HCEC 1CT (cell line): ENCODE data around the gene CHD9NB.

Experiments used
- DNase-seq: peaks from one replicate; pipeline ENCODE4 v3.0.0-alpha.2; 2017

CHD9NB gene

DNA sequence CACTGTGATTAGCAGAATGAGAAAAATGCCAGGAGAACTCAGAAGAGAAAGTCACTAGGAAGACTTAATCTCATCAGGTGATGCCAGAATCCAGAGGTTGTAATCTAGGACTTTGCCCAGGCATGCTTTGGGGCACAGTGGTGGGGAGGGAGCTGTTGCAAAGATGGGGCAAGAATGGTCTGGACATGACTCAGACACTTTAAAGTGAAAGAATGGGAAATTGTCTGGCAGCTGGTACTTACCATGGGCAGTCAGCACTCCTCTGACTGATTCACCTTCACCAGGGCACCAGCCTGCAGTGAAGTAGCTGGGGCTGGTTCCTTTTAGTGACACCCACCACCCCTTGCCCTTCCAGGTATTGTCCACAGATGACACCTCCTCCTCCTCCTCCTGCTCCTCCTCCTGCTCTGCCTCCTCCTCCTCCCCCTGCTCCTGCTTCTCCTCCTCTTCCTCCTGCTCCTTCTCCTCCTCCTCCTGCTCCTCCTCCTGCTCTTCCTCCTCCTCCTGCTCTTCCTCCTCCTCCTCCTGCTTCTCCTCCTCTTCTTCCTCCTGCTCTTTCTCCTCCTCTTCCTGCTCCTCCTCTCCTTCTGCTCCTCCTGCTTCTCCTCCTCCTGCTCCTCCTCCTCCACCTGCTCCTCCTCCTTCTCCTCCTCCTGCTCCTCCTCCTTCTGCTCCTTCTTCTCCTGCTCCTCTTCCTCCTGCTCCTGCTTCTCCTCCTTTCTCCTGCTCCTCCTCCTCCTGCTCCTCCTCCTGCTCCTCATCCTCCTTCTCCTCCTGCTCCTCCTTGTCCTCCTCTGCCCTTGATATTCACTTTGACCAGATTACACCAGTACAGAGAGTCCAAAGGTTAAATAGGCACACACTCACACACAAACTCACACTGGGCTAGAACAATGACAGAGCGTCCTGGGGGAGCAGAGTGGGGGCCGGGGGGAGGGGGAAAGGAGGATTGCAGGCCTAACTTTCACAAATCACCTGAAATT is at the start of gene CHD9NB:
Gene CHD9NB, minus strand, starts transcription at position 379 of the 983 bp plus-strand sequence. CDS start 8,739 bp downstream, outside the sequence.
- DNase-seq = peak; percentile 83

DNA sequence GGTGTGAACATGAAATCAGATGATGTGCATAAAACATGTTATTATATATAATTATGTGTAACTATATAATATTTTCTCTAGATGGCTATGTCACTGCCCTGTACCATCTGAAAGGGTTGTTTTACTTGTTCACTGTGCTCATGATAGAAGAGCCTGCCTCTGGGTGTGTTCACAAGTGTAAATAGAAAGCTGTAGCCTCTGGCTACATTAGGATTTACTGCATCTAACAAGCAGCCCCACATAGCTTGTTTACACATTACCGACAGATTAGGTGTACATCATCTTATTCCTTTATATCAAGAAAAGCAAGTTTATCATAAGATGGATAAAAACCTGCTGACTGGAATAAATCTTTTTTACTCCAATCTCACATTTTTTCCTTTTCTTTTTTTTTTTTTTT is 48.2 kb upstream of the CHD9NB start:
- no peak for DNase-seq

DNA sequence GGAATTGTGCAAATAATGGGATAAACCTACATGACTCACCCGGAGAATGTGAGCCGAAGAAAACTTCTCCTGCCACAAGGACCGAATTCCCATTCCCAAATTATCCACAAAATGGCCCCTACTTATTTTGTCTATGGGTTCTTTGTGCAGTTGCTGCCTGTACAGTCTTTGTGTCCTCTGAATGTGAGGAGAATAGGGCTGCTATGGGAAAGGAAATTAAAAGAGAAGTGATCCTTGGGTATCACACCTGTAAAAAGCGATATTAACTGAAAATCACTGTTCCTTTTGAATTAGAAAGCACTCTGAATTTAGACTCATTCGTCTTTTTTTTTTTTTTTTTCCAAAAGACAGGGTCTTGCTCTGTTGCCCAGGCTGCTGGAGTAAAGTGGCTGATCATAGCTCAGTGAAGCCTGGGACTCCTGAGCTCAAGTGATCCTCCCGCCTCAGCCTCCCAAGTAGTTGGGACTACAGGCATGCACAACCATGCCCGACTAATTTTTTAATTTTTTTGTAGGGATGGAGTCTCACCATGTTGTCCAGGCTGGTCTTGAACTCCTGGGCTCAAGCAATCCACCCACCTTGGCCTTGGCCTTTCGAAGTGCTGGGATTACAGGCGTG is 47.5 kb upstream of the CHD9NB start:
- DNase-seq = no peak

DNA sequence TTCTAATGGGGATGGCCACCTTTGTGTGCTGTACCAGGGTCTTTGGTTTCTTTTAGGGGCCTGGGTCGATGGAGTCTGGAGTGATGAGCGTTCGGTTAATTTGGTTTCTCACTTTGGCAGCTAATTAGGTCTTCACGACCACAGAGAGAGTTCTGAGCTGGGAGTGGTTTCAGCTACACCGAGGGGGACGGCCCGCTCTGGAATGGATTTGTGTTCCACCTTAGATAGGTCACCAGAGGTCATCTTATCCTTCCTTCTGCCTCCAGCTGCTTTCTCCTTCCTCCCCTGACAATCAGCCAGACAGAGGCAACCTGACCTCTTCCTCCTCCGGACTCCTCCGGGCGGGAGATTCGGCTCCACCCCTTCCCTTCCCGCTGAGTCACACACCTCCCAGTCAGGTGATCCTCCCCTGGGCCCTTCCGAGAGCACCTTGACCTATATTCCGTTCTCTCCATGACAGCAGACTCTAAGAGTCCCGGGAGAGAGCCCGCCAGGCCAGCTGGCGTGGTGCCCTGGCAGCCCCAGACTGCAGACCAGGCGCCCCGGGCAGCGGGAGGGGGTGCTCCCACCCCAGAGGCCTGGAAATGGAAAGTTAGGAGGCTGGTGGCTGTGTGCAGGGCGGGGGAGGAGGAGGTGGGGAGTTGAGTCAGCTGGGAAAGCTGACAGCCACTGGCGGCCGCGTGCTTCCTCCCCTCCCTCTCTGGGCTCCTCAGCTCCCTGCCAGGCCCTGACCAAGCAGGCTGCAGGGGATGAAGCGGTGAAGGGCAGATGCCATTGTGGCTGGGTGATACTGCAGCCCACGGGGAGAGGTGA is 46.8 kb upstream of the CHD9NB start:
- DNase-seq = peak; percentile 86

DNA sequence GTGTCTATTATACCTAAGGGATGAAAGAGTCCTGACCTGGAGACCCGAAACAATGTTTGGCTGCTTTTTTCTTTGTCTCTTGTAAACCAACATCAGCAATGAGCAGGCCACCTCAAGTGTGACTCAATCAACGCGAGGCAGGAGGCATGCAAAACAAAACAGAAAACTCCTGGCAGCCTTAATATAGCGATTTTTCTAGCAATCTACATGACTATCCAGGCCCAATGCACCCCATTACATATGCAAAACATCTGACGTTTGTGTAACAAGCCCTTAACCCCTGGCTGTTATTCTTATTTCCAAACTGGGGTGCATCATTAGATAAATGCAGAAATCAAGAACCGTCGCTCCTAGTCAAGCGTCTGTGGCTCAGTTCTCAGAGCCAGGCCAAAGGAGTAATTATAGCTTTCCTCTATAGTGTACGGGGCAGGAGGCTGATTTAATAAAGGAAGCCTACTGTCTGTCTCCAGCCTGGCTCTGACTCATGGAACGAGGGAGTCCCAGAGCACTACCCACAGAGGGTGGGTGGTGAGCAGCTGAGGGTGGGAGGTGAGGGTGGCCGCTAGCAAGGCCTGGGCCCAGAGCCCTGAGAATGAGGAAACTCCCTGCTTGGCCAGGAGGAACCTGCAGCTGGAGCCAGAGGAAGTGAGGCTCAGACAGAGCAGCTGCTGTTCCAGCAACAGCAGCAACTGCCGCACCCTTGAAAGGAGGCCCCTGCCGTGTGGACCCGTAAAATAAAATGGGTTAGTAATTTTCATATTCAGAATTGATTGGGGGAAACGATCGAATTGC is 46.0 kb upstream of the CHD9NB start:
- DNase-seq = peak; percentile 92

DNA sequence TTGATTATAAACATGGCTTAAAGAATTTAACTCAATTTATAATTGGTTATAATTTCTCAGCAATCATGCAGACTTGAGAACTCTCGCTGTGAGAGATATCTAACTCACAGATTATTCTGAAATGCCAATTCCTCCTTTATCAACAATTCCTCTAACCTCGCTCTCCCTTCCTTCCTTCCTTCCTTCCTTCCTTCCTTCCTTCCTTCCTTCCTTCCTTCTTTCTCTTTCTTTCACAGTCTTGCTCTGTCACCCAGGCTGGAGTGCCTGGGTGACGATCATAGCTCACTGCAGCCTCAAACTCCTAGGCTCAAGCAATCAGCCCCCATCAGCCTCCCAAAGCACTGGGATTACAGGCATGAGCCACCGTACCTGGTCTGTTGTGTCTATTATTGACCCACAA is 44.5 kb upstream of the CHD9NB start:
- DNase-seq = no peak

DNA sequence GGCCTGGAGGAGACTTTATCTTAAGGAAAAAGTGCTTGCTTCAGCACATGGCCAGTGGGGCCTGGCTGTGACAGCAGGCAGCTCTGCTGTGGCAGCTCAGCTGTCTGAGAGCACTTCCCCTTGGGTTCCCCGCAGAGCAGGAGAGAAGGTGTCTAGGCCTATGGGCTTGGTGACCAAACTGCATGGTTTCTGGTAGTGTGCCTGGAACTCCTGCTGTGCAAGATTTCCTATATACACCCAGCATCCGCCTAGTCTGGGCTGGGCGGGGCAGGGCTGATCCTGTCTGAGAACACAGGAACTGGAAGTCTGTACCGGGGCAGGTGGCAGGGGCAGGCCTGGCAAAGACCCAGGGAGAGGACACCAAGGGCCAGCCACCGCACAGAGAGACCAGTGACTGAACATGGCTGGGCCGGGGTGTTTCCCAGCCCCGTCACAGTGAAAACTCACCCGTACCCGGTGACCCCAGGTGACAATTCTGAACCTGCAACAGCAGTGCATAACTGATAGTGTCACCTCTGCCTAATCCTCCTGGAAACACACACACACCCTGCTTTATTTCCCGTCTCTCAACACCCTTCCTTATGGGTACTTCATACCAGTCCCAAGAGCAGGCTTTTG is 41.4 kb upstream of the CHD9NB start:
- DNase-seq = no peak

DNA sequence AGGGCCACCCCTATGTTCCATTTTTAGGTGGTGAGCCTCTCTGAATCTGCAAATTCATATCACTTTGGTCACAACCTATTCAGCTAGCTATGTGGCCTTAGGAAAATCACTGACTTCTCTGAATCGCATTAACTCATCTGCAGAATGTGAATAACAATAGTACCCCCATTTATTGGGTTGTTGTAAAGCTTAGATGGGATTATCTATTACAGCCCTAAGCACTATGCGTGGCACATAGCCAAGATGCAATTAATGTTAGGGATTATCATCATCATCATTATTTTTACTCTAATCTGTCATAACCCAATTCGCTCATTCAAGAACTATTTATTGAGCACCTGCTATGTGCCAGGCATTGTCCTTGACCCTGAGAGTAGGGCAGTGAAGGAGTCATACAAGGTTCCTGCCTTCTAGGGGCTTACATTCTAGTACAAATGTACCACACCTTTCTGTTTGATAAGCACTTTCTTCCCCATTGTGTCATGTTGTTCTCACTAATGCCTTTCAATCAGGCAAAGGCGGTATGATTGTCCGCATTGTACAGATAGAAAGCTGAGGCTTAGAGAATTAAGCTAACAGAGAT is 40.6 kb upstream of the CHD9NB start:
- no peak for DNase-seq

DNA sequence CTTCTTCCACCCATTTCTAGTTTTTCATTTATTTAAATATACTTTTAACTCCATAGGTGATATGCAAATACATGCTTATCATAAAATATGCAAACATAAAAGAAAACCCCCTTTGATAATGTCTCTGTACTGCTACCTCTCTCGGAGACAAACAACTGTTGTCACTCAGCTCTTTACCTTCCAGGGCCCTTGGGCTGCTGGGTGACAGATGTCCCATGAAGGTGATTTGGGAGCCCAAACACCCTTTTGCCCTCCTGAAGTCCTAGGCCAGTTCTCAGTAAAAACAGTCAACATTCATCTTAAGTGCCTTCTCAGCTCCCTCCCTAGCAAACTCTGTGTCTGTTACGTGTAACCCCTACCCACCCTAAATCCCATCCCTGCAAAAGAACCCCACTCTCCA is 39.6 kb upstream of the CHD9NB start:
- no peak for DNase-seq

DNA sequence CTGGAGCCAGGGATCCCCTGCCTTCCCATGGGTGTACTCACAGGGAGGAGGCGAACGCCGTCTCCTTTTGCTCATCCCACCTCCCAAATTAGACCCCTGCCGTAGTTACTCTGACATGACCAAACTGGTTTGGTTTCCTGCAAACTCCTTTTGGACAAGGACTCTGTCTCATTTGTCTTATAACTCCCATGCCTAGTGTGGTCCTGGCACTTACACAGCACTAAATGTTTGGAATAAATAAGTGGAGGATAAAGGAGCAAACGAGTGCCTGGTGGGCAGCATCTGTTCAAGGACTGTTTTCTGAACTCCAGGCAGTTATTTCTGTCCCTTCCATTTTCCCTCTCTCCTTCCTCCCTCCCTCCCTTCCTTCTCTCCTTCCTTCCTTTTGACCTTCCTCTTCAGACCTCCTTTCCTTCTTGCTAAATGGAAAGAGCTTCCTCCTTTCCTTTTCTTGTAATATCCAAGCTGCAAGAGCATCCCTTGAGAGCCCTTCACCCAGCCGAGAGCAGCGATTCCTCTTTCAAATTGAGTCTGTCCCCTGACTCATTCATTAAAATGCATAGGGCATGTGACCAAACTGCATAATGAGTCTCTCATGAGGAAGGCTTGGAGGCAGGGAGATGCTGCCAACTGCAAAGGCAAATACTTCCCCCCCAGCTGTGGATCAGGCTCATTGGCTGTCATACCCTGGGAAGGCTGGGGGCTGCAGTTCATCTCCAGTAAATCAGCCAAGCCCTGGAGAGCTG is 38.9 kb upstream of the CHD9NB start:
- peak; percentile 79 for DNase-seq

DNA sequence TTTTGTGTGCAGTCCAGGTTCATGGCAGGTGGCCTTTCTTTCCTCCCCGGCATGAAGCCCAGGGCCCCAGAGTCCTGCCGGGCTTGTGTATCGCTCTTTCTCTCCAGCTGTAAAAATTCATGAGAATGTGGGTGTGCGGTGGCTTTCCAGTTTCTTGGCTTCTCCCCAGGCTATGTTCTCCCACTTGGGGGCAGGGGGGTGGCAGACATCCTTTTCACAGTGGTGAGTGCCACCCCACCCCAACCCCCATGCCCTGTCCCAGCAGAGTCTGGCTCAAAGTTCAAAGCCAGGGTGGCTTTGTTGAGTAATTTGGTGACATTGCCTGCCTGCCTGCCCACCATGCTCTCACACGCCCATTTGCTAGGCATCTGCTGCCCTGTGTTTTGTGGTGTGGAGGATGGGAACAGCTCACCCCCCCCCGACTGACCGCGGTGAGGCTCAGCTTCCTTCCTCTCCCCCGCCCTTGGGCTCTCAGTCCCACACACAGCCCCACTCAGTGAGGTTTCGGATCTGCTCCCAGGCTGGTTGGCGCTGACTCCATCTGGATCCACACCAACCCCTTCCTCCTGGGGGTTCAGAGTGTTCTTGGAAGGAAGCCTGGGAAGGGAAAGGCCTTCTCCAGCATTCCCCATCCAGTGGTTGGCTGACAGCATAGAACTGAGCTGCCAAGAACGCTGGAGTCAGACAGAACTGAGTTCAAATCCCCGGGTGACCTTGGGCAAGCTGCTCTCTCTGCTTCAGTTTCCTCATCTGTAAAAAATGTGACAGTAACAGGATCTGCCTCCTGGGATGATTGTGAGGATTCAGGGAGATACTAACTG is 38.1 kb upstream of the CHD9NB start:
- peak; percentile 98 for DNase-seq

DNA sequence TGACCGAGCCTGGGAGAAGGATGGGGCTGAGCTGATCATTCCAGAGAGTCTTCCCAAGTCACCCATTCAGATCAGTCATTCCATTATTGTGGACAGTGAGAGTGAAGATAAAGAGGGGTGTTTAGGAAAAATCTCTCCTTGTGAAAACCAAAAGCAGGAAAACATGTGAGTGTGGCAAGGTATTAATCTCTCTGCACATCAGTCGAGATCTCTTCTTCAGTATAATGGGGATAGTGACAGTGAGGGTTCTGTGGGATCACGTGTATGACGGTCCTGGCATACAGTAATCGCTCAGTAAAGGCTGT is 37.5 kb upstream of the CHD9NB start:
- DNase-seq = no peak

DNA sequence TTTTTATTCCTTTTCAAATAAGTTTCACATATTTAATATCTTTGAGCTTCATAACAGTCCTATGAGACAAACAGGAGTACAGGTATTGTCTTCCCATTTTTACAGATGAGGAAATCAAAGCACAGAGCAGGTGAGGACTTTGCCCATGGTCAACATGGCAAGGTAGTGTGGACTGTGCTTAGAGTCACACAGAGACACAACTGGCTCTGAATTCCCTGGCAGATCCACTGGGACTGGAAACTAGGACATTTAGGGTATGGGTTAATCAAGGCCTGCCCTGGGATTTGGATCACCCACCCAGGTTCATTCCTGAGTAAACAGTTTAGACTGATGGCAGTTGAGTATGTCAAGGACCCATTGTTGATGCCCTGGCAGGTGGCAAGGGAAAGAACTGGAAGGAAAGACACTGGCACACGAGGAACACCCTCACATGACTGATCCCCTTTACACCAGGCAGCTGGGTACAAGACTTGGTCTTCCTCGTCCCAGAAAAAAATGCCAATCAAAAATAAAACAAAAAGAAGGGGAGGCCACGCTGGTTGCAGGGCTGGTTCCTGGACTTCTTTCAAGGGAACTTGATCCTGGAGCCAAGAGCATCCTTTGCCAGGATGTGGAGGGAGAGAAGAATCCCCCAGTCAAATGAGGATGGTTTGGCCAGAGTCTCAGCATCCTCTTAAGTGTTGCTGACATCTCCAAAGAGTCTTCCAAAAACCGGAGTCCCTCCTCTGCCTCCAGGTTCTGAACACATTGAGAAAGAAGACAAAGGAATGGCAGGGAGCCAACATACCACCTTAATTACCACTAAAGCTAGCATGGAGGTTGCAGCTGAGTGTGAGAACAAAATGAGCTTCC is 37.0 kb upstream of the CHD9NB start:
- peak; percentile 14 for DNase-seq

DNA sequence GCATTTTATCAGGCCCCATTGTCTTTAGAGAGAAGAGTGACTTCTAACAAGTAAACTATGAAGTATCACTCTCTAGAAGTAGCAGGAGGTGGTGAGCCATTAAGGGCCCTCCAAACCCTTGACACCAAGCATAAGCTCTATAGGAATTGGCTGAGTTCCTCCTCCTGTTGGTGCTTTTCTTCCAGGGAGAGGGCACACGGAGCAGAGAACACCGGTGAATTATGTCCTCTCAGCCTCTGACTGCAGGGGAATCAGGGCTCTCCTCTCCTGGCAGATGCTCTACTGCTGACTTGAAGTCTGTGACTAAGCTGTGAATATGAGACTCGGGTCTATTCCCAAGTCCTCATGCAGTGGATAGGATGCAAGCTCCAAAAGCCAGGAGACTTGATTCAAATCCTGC is 34.4 kb upstream of the CHD9NB start:
- DNase-seq = peak; percentile 41

DNA sequence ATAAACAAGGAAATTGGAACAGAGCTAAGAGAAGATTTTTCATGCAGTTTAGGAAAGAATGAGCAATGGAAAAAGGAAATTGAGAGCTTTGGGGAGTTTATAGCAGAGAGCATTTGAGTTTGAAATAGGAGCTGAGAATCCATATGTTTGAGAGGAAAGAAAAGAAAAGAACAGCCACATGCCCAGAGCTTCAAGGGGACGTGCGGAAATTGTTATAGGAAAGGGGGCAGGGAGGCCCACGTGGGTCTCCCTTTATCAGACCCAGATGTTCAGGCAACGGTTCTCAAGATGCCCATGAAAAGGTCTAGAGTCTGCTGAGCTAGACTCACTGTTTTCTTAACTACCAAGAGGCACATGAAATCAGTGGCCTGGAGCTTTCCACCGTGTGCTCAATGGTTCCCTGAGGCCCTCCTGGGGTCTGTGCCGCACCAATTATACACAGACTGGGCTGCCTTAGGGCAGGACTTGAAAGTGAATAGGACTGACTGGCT is 33.3 kb upstream of the CHD9NB start:
- DNase-seq = no peak

DNA sequence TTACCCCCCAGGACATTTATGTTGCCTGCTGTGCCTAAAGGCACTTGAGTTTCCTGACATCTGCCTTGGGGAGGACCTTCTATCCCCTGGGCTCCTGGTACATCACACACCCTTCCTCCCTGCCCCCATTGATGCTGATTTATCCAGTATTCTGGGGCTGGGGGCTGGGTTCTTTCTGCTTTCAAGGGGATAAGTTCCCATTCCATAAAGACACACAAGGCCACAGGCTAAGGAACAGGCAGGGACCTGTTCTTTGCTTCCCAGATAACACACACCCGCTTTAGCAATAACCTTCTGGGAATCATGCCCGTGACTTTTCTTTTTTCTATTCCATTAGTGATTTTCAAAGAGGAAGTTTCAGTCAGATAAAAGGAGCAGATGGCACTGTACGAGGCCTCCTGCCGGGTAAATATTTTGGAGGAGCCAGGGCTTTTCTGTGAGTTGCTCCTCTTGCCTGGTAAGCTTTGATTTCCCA is 32.7 kb upstream of the CHD9NB start:
- DNase-seq = no peak

DNA sequence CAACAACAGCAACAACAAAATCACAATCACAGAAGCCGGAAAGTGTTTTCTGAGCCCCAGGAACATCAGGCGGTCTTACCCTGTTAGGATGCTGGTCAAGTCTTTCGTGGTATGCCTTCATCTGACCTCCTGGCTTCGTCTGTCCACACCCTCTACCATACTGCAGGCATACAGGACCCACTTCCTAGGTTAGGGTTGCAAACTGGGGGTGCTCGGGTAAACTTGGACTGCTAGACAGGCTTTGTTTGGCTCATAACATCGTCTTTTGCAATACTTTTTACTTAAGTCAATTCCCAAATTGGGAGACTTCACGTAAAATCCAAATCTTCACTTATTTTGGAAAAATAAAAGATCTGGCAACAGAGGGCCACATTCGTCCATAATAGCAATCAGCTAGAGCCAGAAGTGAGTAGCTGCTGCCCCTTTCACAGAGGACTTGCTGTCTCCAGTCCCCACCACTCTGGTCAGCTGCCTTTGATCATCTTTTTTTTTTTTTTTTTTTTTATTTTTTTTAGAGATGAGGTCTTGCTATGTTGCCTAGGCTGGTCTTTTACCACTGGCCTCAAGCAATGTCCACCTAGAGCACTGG is 32.1 kb upstream of the CHD9NB start:
- DNase-seq = no peak

DNA sequence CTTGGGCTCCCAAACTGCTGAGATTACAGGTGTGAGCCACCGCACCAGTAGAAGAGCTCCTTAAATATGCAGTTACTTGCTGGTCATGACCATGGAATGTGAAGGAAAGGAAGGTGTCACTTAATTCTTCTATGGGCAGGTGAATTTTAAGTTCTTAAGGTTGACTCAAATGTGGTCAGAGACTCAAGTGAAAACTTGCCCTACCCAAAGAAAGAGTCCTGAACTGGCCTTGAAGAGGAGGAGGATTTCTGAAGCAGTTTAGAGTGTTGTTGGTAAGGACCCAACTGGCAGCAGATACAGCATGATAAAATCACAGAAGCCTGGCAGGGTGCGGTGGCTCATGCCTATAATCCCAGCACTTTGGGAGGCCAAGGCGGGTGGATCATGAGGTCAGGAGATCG is 31.4 kb upstream of the CHD9NB start:
- DNase-seq = no peak
